Ectodermal cell (in vitro differentiated cells): ENCODE data around the gene SRRM5.
"Not testable (repeated sequence)": the region's sequence is repeated elsewhere in the genome, so short reads cannot be mapped to it uniquely, and the experiment has no call there.

ENCODE experiments used
- H3K27ac ChIP-seq: 2 replicates; pipeline ENCODE4 v1.7.0; 2013; ENCODE audit warnings: mild to moderate bottlenecking, low read depth, low read length; ENCODE audit not compliant: insufficient read depth, poor library complexity, severe bottlenecking
- H3K27me3 ChIP-seq: 2 replicates; pipeline ENCODE4 v1.7.0; 2013; ENCODE audit warnings: mild to moderate bottlenecking, low read length; ENCODE audit not compliant: insufficient read depth, control insufficient read depth, poor library complexity, severe bottlenecking
- H3K36me3 ChIP-seq: one replicate; pipeline ENCODE4 v1.7.0; 2013; ENCODE audit warnings: low read length; ENCODE audit not compliant: control insufficient read depth, insufficient read depth
- H3K4me1 ChIP-seq: one replicate; pipeline ENCODE4 v1.7.0; 2013; ENCODE audit warnings: low read length; ENCODE audit not compliant: control insufficient read depth, insufficient read depth
- H3K4me3 ChIP-seq: 2 replicates; pipeline ENCODE4 v1.7.0; 2013; ENCODE audit warnings: low read depth, low read length, control low read depth; ENCODE audit not compliant: insufficient read depth
- H3K9me3 ChIP-seq: 2 replicates; pipeline ENCODE4 v1.7.0; 2013; ENCODE audit warnings: mild to moderate bottlenecking, low read length, moderate library complexity; ENCODE audit not compliant: control insufficient read depth
- WGBS, 2 experiments: methylation state at CpG; one replicate each; pipeline ENCODE4 v1.1.7; 2013; ENCODE audit warnings: missing lambda C conversion rate in 2 of 2; 5-methylcytosine and 5-hydroxymethylcytosine counted together

SRRM5 gene

DNA sequence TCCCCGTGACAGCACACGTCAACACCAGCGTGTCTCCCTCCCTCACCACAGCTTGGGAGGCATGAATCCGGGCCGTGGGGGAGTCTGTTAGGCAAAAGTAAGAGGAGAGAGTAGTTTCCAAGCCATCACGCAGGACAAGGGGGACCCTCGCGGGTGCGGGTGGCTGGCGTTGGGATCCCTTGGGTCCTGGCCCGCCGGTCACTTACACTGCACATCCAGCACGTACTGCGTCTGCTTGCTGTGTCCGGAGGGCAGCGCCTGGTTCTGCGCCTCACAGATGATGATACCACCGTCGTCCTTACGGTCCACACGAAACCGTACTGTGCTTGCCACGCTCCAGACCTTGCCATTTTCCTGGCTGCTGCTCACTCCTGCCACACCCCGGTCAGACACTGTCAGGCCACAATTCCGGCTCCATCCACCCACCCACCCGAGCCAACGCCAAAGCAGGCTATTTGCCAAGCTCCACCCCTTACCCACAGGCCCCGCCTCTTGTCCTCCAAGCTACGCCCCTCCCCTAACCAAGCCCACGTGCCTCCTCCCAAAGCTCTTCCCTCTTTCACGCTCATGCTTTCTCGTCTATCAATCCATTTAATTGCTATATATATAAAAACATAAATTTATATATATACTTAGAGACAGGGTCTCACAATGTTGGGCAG lies 14.2 kb downstream of the SRRM5 start:
- Histone ChIP-seq H3K27ac (no peak overlapping the region), H3K4me1 (no peaks in the 10 kb centered on the region), H3K36me3 (peaks cover 12% of the 10 kb centered on the region), H3K27me3 (no peaks in the 10 kb centered on the region), H3K4me3 (no peak overlapping the region), H3K9me3 (no peaks in the 10 kb centered on the region)
- WGBS, 2 experiments, result 90 to 93% methylated on average over 30 of the region's 32 CpGs

DNA sequence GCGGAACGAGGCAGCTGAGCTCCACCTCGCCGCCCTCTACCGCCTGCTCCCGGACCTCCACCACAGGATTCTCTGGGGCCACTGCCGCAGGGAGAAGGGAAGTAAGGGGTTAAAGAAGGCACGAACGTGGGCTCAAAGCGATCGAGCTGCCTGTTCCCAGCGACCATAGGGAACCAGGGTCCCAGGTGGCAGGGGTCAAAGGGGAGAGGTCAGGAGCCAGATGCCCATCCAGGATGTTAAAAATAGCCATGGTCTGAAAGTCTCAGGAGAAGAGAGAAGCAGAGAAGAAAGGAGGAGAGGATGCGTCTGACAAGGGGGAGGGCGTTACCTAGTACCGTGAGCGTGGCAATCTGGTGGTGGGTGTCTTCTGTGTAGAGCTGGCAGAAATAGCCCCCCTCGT lies 14.9 kb downstream of the SRRM5 start:
- WGBS, 2 experiments, result 86 to 90% methylated on average over 17 of the region's 17 CpGs
- Histone ChIP-seq H3K4me3 (no peak overlapping the region), H3K9me3 (no peaks in the 10 kb centered on the region), H3K27ac (no peak overlapping the region), H3K36me3 (peaks cover 12% of the 10 kb centered on the region), H3K27me3 (no peaks in the 10 kb centered on the region), H3K4me1 (no peaks in the 10 kb centered on the region)

DNA sequence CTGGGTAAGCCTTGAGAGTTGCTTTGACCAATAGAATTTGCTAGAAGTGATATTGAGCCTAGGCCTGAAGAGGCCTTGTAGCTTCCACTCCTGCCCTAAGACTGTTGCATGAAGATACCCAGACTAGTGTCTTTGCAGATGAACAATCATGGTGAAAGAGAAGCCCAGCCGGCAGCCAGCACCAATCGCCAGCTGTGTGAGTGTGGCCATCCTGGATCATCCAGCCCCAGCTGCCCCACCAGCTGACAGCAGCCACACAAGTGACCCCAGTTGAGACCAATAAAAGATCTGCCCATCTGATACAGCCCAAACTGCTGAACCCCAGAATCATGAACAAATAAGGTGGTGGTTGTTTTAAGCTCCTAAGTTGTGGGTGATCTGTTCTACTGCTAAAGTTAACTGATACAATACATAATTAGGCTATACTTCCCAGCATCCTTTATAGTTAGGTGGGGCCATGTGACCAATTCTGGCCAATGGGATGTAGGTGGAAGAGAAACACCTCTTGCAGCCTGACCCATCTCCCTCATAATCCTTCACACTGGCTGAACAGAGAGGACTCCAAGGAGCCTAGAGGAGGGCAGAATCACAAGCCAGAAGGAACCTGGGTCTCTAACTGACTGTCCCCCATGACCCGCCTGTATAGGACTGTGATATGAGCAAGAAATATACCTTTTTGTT lies 16.9 kb downstream of the SRRM5 start:
- peaks cover 12% of the 10 kb centered on the region for H3K36me3 ChIP-seq
- H3K9me3 ChIP-seq, result no peaks in the 10 kb centered on the region
- no peaks in the 10 kb centered on the region for H3K4me1 ChIP-seq
- WGBS, 2 experiments, result 90 to 95% methylated on average over 3 of the region's 3 CpGs
- H3K27me3 ChIP-seq, result no peaks in the 10 kb centered on the region
- H3K4me3 ChIP-seq, result no peak overlapping the region
- H3K27ac ChIP-seq, result no peak overlapping the region

DNA sequence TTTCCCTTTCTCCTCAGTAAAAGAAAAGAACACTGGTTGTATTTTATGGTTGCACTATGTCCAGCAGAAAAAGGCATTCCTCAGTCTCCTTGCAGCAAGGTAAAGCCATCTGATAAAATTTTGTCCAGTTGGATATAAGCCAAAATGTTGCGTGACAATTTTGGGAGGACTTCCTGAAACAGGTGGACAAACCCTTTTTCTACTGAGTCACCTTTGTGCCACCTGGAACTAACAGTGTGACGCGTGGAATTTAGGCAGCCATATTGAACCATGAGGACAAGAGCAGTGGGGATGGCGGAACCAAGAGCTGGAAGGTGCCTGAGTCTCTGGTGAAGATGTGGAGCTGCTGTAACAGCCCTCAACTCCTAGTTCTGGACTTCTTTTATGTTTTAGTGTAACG lies 19.6 kb downstream of the SRRM5 start:
- Histone ChIP-seq H3K36me3 (peaks cover 5% of the 10 kb centered on the region), H3K27ac (no peak overlapping the region), H3K27me3 (no peaks in the 10 kb centered on the region), H3K9me3 (no peaks in the 10 kb centered on the region), H3K4me1 (peaks cover 14% of the 10 kb centered on the region), H3K4me3 (no peak overlapping the region)
- WGBS, 2 experiments, result 93% methylated on average over 5 of the region's 5 CpGs

DNA sequence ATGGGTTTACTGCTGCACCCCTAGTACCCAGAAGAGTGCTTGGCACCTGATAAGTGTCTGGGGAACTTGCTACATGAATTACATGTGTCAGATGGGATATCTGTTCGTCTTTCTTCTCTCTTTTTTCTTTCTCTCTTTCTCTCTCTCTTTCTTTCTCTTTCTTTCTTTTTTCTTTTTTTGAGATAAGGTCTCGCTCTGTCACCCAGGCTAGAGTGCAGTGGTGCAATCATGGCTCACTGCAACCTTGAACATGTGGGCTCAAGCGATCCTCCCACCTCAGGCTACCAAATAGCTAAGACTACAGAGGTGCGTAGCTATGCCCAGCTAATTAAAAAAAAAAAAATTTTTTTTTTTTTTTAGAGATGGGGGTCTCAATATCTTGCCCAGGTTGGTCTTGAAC lies 21.6 kb downstream of the SRRM5 start:
- Histone ChIP-seq H3K27ac (no peak overlapping the region), H3K36me3 (no peaks in the 10 kb centered on the region), H3K4me3 (no peak overlapping the region), H3K4me1 (peaks cover 17% of the 10 kb centered on the region), H3K27me3 (peaks cover 12% of the 10 kb centered on the region), H3K9me3 (no peaks in the 10 kb centered on the region)
- WGBS, 2 experiments, result 92 to 97% methylated on average over 4 of the region's 4 CpGs

DNA sequence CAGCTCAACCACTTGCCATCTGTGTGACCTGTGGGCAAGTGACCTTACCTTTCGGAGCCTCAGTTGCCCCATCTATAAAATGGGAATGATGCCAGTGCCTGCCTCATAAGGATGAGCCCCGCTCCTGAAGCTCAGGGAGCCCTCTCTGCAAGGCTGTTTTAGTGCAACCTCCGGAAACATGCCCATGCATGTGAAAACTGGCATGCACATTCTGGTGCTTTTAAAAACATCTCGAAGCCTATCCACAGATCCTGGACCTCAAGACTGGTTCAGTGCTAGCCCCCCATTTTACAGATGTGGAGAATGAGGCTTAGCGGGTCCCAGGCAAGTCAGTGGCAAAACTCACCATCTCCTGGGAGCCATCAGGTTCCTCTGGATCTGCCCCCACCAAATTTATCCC lies 22.2 kb downstream of the SRRM5 start:
- H3K4me1 ChIP-seq, result peaks cover 22% of the 10 kb centered on the region
- 89 to 92% methylated on average over 5 of the region's 5 CpGs for WGBS, 2 experiments
- H3K27me3 ChIP-seq, result peaks cover 17% of the 10 kb centered on the region
- H3K36me3 ChIP-seq, result no peaks in the 10 kb centered on the region
- H3K9me3 ChIP-seq, result no peaks in the 10 kb centered on the region
- no peak overlapping the region for H3K27ac ChIP-seq
- no peak overlapping the region for H3K4me3 ChIP-seq

DNA sequence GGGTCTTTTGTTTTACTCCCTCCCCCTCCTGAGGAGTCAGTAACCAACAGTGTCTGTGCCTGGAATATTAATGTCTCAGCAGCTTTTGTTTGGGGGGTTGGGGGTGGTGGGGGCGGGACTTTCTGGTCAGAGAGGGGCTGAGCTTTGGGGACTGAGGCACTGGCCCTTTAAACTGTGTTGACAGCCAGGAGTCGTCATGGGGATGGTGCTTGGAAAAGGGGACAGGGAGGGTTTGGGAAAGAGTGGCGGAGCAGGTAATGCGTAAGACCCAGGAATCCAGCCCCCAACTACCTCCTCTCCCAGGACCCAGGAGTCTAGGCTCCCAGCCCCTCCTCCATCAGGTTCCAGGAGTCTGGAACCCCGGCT lies 22.6 kb downstream of the SRRM5 start:
- Histone ChIP-seq H3K36me3 (no peaks in the 10 kb centered on the region), H3K27me3 (peaks cover 20% of the 10 kb centered on the region), H3K9me3 (no peaks in the 10 kb centered on the region), H3K27ac (peak overlapping the region; percentile 80), H3K4me1 (peaks cover 23% of the 10 kb centered on the region), H3K4me3 (peak overlapping the region; percentile 21)
- WGBS, 2 experiments, result 14 to 22% methylated on average over 4 to 5 of the region's 5 CpGs

DNA sequence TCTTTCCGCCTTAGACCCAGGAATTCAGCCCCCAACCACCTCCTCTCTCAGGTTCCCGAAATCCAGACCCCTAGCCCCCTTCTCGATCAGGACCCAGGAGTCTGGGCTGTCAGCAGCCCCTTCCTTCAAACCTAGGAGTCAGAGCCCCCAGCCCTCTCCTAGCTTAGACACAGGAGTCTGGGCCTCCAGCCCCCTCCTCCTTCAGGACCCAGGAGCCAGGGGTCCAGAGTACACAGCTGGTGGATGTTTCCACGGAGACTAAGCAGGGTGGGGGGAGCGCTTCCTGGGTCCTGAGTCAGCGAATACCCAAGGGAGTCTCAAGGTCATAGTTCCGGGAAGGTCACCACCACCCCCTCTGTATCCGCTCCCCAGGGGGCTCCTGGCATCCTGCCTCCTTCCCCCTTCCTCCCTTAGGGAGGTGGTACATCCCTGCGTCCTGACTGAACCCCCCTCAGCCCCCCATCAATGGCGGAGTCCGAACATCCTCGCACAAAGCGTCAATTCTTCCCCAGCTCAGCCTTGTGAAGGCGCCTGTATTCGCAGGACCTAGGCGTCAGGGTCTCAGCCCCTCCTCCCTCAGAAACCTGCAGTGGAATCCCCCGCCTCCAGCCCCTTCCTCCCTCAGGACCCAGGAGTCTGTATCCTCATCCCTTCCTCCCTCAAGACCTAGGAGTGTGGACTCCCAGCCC lies 23.1 kb downstream of the SRRM5 start:
- Histone ChIP-seq H3K36me3 (no peaks in the 10 kb centered on the region), H3K9me3 (no peaks in the 10 kb centered on the region), H3K4me1 (peaks cover 23% of the 10 kb centered on the region), H3K4me3 (peak overlapping the region; percentile 21), H3K27me3 (peaks cover 22% of the 10 kb centered on the region), H3K27ac (peak overlapping the region; percentile 80)
- WGBS, 2 experiments, result 5 to 6% methylated on average over 17 of the region's 17 CpGs

DNA sequence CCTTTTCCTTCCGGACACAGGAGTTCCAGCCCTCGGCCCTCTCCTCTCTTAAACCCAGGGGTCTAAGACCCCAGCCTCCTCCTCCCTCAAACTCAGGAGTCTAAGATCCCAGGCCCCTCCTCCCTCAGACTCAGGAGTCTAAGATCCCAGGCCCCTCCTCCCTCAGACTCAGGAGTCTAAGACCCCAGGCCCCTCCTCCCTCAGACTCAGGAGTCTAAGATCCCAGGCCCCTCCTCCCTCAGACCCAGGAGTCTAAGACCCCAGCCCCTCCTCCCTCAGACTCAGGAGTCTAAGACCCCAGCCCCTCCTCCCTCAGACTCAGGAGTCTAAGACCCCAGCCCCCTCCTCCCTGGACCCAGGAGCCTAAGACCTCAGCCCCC lies 23.7 kb downstream of the SRRM5 start:
- WGBS, 2 experiments, result 2% methylated on average over 2 of the region's 2 CpGs
- not testable (repeated sequence) for H3K9me3 ChIP-seq, H3K36me3 ChIP-seq
- Histone ChIP-seq H3K4me1 (peaks cover 23% of the 10 kb centered on the region), H3K27me3 (peaks cover 27% of the 10 kb centered on the region), H3K27ac (peak overlapping the region; percentile 80), H3K4me3 (peak overlapping the region; percentile 21)

DNA sequence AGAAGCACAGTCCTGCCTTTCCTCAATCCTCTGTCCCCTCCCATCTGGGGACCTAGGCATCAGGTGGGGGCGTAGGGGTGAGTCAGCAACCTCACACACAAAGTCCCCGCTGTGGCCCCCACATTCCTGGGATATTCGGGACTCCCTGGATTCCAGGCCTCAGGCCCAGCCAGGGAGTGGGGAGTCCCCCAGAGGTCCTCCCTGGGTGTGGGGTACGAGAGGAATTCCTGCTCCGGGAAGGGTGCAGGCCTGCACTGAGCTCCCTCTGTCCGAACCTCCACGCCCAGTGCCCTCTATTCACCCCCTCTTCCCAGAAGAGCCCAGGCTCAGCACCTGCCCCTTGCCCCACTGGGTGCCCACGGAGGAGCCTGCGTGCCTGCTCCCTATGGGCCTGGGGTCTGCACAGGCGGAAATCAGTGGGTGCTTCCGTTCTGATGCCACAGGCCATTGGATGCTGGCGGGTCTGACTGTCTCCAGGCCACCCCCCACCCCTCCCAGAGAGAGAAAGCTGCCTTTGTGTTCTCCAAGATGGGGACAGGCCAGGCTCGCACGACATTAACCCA lies 24.3 kb downstream of the SRRM5 start:
- WGBS, 2 experiments, result 55 to 58% methylated on average over 14 of the region's 14 CpGs
- H3K9me3 ChIP-seq, result no peaks in the 10 kb centered on the region
- no peaks in the 10 kb centered on the region for H3K36me3 ChIP-seq
- H3K4me1 ChIP-seq, result peaks cover 23% of the 10 kb centered on the region
- H3K27ac ChIP-seq, result peak overlapping the region; percentile 59
- H3K27me3 ChIP-seq, result peaks cover 34% of the 10 kb centered on the region
- peak overlapping the region; percentile 8 for H3K4me3 ChIP-seq
